Testis (tissue), 2 donors: ENCODE measurements around the gene DCDC1.

ENCODE experiments used
- POLR2A ChIP-seq: fragments of 450-650 bp; IDR thresholded peaks from one replicate; pipeline ENCODE4 v1.6.1; 2017; ENCODE audit warnings: antibody characterized with exemption, mild to moderate bottlenecking, moderate library complexity
- TF ChIP-seq, protein P1 (sequence below), 3 experiments: fragments of 450-650 bp in 2 of 3; fragments of 200-600 bp in 1 of 3; sonication (generic) in 1 of 3; IDR thresholded peaks; one replicate each; pipeline ENCODE4 v1.5.1; 2016 to 2019; ENCODE audit warnings: antibody characterized with exemption in 3 of 3, mild to moderate bottlenecking in 2 of 3, moderate library complexity in 1 of 3

GRCh38 chr11:30984442-30984816, 385.1 kb downstream of the DCDC1 start:
- TF ChIP-seq, protein P1, sequence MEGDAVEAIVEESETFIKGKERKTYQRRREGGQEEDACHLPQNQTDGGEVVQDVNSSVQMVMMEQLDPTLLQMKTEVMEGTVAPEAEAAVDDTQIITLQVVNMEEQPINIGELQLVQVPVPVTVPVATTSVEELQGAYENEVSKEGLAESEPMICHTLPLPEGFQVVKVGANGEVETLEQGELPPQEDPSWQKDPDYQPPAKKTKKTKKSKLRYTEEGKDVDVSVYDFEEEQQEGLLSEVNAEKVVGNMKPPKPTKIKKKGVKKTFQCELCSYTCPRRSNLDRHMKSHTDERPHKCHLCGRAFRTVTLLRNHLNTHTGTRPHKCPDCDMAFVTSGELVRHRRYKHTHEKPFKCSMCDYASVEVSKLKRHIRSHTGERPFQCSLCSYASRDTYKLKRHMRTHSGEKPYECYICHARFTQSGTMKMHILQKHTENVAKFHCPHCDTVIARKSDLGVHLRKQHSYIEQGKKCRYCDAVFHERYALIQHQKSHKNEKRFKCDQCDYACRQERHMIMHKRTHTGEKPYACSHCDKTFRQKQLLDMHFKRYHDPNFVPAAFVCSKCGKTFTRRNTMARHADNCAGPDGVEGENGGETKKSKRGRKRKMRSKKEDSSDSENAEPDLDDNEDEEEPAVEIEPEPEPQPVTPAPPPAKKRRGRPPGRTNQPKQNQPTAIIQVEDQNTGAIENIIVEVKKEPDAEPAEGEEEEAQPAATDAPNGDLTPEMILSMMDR (IDR thresholded peaks at IDR 0.05), result no peak
- TF ChIP-seq POLR2A, result no peak
